Measurements from ENCODE around the gene PPT2. TPM values are rescaled to one million over a fixed set of nuclear protein-coding genes. Genes with fewer than 3 reads are reported as not detected.

The PPT2 gene
- total RNA-seq, 1 experiment from 2014 or later: 46.3 TPM

GRCh38 chr6:32198866-32199265 is 44.9 kb downstream of the PPT2 start:
- Histone ChIP-seq H3K4me1 (ENCODE audit: insufficient read depth, low read length) (no peaks in the 10 kb centered on the region; the same call in 1 of the 2 replicates), H3K9ac (ENCODE audit: extremely low read depth, insufficient read length, low read length) (no peak overlapping the region), H3K27ac (ENCODE audit: insufficient read length, low read depth, low read length) (no peak overlapping the region), H3K4ac (ENCODE audit: low read depth, low read length) (no peak overlapping the region), H4K20me1 (ENCODE audit: control insufficient read depth, insufficient read depth, insufficient read length) (no peaks in the 10 kb centered on the region), H3K79me2 (ENCODE audit: insufficient read depth, low read length) (no peaks in the 10 kb centered on the region), H4K8ac (replicated peaks; ENCODE audit: insufficient read length, low read depth, low read length) (no peak overlapping the region), H4K91ac (ENCODE audit: insufficient read length, low read depth, low read length) (no peak overlapping the region), H3K79me1 (ENCODE audit: insufficient read depth, low read depth, low read length, poor library complexity, severe bottlenecking) (no peaks in the 10 kb centered on the region), H3K23me2 (ENCODE audit: insufficient read length, low read depth, low read length, poor library complexity, severe bottlenecking) (peaks cover 9% of the 10 kb centered on the region), H2BK20ac (ENCODE audit: low read depth, low read length, poor library complexity, severe bottlenecking) (no peak overlapping the region), H2AFZ (ENCODE audit: low read length) (no peak overlapping the region), H4K5ac (ENCODE audit: insufficient read length, low read depth, low read length) (no peak overlapping the region), H3T11ph (ENCODE audit: low read length) (no peak overlapping the region), H3K18ac (ENCODE audit: insufficient read length, low read depth, low read length) (no peak overlapping the region), H3K14ac (ENCODE audit: insufficient read depth, low read length) (no peak overlapping the region), H3K23ac (ENCODE audit: insufficient read length, low read depth, low read length) (no peak overlapping the region), H2BK120ac (ENCODE audit: low read depth, low read length, poor library complexity, severe bottlenecking) (no peak overlapping the region), H2BK12ac (ENCODE audit: insufficient read length, low read depth, low read length) (no peak overlapping the region), H3K9me3 (ENCODE audit: control insufficient read depth, low read depth, low read length) (no peaks in the 10 kb centered on the region), H2AK5ac (ENCODE audit: insufficient read length, low read length) (no peak overlapping the region), H3K56ac (ENCODE audit: insufficient read length, low read depth, low read length) (no peak overlapping the region), H3K4me2 (ENCODE audit: insufficient read depth, insufficient read length, low read length) (no peak overlapping the region), H2BK5ac (ENCODE audit: insufficient read length, low read length) (no peak overlapping the region), H3K27me3 (ENCODE audit: insufficient read depth, low read length) (no peaks in the 10 kb centered on the region), H2BK15ac (ENCODE audit: low read depth, low read length) (no peak overlapping the region)
- Mint-ChIP-seq H3K9me3 (no peaks in the 10 kb centered on the region), H3K27ac (peak overlapping the region in 1 of 3 experiments; percentile 92; a peak in 1 of 7 replicates), H3K36me3 (ENCODE audit: insufficient read depth in 1 of 3, low read depth in 3 of 3) (no peaks in the 10 kb centered on the region), H3K27me3 (ENCODE audit: low read depth) (no peaks in the 10 kb centered on the region), H3K4me3 (no peak overlapping the region), H3K4me1 (peaks cover 19 to 24% of the 10 kb centered on the region in 2 experiments)
- no peak for TF ChIP-seq CTCF (conservative IDR thresholded peaks at IDR 0.05)
- no peak for DNase-seq
- no CpG with 5 or more reads among the region's 17 CpGs for WGBS (ENCODE audit: extremely low coverage, insufficient read length, low lambda C conversion rate)
